GM19468 (cell line): ENCODE measurements around the gene LY6G5C.

Source experiments
- ATAC-seq: cut with Tn5 transposase; IDR thresholded peaks from one replicate; pipeline ENCODE4 v1.9.1; 2021; ENCODE audit warnings: mild to moderate bottlenecking, moderate library complexity, moderate number of reproducible peaks; ENCODE audit not compliant: unreplicated experiment; ENCODE audit errors: extremely low read depth

The LY6G5C gene

GRCh38 chr6:31643818-31644454 is 36.9 kb downstream of the LY6G5C start:
- no peak for ATAC-seq

GRCh38 chr6:31642798-31643570 is 37.9 kb downstream of the LY6G5C start:
- ATAC-seq, result no peak

- no peak for ATAC-seq
These were observed 39.5 kb downstream of the LY6G5C start for GRCh38 chr6:31641370-31641769.

- no peak for ATAC-seq
These were observed 40.3 kb downstream of the LY6G5C start for GRCh38 chr6:31640612-31641011.

DNA sequence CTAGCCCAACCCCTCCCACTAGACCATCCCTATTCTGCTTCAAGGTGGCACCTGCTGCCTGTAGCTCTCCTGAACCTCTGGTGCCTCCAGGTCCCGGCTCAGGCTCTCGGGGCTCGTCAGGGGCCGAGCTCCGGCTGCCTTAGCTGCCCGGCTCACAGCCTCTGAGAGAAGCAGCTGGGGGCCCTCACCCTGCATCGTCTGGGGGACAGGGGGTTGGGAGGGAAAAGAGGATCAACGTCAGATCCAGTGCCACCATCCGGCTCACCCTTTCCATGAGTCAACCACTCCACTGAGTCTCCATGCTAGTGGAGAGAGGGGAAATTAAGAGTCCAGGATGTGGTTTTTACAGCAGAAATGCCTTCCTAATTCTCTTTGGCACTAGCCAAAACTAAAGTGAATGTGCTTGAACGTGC is 41.4 kb downstream of the LY6G5C start:
- ATAC-seq, result no peak

DNA sequence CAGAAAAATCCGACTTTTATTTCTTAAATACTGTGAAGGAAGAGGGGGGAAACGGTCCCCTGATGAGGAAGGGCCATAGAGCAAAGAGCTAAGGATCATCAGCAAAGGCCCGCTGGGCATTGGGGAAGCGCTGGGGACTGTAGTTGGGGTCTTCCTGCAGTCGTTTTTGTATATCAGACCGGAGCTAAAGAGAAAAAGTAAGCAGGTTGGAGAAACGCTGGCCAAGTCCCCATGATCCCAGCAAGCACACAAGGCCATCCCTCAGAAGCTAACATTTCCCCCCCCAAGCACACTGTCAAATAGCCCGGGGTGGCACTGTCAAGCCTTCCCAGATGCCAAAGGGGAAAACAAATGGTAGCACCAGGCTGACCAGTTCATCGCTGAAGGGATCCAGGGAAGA is 41.8 kb downstream of the LY6G5C start:
- ATAC-seq, result no peak

DNA sequence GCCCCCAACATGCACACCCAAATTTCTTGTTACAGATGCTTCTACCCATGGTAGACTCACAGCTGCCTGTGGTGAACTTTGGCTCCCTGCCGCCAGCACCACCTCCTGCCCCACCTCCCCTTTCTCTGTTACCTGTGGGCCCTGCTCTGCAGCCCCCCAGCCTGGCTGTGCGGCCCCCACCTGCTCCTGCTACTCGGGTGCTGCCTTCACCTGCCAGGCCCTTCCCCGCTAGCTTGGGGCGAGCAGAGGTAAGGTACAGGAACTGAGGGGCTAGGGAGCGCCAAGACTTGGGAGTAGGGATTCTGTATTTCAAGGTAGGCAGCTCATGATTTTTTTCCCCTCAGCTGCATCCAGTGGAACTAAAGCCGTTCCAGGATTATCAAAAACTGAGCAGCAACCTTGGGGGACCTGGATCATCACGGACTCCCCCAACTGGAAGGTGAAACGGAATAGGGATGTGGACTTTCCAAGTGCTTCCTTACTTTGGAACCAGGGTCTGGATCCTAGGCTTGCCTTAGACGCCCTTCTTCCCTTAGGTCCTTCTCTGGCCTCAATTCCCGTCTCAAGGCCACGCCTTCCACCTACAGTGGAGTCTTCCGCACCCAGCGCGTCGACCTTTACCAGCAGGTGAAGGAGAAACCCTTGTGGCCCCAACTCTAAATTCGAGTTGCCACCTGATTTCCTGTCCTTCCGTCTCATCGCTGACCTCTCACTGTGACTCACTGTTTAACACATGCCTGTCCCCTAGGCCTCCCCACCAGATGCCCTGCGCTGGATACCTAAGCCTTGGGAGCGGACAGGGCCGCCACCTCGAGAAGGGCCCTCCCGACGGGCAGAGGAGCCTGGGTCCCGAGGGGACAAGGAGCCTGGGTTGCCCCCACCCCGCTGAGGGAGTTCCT is 43.9 kb downstream of the LY6G5C start:
- no peak for ATAC-seq

DNA sequence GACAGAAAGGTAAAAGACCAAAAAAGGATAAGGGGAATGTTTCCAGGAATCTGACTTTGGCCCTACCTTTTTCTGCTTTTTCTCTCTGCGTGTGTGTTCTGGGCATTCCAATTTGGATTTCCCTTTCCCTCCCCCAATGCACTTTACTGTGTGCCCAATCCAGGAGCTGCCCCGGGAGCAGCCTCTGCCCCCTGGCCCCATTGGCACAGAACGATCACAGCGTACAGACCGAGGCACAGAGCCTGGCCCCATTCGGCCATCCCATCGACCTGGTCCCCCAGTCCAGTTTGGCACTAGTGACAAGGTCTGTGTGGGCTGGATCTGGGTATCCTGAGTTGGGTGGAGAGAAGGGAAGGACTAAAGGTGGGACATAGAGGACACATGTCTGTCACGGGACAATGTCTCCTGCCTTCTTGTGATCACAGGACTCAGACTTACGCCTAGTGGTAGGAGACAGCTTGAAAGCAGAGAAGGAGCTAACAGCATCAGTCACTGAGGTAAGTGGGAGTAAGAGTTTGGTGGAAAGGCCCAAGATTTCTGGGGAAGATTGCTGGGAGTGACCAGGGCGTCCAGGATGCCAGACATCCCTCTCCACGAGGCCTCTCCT is 45.8 kb downstream of the LY6G5C start:
- ATAC-seq, result no peak

- ATAC-seq, result no peak
These were observed 46.7 kb downstream of the LY6G5C start for GRCh38 chr6:31634131-31634530.

DNA sequence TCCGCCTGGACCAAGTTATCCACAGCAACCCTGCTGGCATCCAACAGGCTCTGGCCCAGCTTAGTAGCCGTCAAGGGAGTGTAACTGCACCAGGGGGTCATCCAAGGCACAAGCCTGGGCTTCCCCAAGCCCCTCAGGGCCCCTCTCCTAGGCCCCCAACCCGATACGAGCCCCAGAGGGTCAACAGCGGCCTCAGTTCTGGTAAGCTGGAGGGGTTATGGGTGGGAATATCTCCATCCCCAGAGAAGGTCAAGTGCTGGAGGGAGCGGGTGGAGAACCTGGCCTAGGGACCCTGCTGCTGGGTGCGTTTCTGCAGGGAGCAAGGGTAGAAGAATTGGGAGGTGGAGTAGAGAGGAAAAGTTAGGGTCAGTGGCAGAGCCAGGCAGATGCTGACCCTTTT is 47.4 kb downstream of the LY6G5C start:
- no peak for ATAC-seq

DNA sequence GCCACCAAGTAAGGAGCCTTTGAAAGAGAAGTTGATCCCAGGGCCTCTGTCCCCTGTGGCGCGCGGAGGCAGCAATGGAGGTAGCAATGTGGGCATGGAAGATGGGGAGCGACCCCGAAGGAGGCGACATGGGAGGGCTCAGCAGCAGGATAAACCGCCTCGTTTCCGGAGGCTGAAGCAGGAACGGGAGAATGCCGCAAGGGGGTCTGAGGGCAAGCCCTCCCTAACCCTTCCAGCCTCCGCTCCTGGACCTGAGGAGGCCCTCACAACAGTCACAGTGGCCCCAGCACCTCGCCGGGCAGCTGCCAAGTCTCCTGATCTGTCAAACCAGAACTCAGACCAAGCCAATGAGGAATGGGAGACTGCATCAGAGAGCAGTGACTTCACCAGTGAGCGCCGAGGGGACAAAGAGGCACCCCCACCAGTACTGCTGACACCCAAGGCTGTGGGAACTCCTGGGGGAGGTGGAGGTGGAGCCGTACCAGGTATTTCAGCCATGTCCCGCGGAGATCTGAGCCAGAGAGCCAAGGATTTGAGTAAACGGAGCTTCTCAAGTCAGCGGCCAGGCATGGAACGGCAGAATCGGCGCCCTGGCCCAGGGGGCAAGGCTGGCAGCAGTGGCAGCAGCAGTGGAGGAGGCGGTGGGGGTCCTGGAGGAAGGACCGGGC is 48.5 kb downstream of the LY6G5C start:
- ATAC-seq, result no peak

DNA sequence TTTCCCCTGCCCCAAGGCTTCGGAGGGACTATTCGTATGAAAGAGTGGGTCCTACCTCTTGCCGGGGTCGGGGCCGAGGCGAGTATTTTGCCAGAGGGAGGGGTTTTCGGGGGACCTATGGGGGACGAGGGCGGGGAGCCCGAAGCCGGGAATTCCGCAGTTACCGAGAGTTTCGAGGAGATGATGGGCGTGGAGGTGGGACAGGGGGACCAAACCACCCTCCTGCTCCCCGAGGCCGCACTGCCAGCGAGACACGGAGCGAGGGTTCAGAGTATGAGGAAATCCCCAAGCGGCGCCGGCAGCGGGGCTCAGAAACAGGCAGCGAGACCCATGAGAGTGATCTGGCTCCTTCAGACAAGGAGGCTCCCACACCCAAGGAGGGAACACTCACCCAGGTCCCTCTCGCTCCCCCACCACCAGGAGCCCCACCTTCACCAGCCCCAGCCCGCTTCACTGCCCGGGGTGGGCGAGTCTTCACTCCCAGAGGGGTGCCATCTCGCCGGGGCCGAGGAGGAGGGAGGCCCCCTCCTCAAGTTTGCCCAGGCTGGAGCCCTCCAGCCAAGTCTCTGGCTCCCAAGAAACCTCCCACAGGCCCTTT is 49.1 kb downstream of the LY6G5C start:
- ATAC-seq, result no peak

GRCh38 chr6:31631209-31631608 is 49.7 kb downstream of the LY6G5C start:
- no peak for ATAC-seq

- ATAC-seq, result no peak
These were observed 50.5 kb downstream of the LY6G5C start for GRCh38 chr6:31630177-31630934.

- no peak for ATAC-seq
These were observed 51.9 kb downstream of the LY6G5C start for GRCh38 chr6:31629014-31629413.

DNA sequence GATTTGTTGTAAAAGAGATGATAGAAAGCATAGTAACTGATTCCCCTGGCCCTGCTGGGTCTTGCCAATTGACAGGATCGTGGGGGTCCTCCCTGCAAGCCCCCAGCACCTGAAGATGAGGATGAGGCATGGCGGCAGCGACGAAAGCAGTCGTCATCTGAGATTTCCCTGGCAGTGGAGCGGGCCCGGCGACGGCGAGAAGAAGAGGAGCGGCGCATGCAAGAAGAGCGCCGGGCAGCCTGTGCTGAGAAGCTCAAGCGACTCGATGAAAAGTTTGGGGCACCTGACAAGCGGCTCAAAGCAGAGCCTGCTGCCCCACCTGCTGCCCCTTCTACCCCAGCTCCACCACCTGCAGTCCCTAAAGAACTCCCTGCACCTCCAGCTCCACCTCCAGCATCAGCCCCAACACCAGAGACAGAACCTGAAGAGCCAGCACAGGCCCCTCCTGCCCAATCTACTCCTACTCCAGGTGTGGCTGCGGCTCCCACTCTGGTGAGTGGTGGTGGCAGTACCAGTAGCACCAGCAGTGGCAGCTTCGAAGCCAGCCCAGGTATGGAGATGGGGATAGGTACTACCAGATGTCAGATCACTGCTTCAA is 53.1 kb downstream of the LY6G5C start:
- ATAC-seq, result no peak

- ATAC-seq, result no peak
These were observed 53.9 kb downstream of the LY6G5C start for GRCh38 chr6:31626952-31627351.
